T47D (cell line): ENCODE measurements around the gene SH3PXD2B.
"Not testable (repeated sequence)": the region's sequence is repeated elsewhere in the genome, so short reads cannot be mapped to it uniquely, and the experiment has no call there.

Experiments
- DNase-seq, 2 experiments: peaks; one replicate each; pipeline versions ENCODE4 v3.0.0 to v3.0.0-alpha.2; 2011 to 2012; ENCODE audit warnings: low read depth in 1 of 2, low spot score in 1 of 2
- JUND ChIP-seq: IDR thresholded peaks from 2 replicates; pipeline ENCODE4 v1.6.1; 2012; ENCODE audit warnings: low read depth
- in situ Hi-C: cut with HindIII; loops from 2 replicates; pipeline ENCODE4 v1.10.0; 2016; ENCODE audit warnings: low sequenced_read_pairs, low pct_unique_long_range_greater_than_20kb

Gene SH3PXD2B

DNA sequence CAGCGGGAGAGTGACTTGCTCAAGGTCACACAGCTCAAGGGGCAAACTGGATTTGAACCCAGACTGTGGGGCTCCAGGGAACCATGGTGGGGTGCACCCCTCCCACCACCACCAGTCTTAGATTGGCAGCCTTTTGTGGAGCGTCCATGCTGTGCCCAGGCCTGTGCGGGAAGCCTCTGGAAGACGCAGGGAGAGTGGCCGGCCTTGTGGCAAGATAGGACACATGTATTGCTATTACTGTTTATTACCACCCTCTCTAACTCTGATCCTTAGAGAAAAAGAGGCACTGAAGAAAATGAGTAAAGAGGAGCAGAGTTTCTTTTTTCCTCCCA is 25.4 kb upstream of the SH3PXD2B start:
- TF ChIP-seq JUND, result no peak
- DNase-seq, result no peak
- in situ Hi-C loops, result no loop called here

DNA sequence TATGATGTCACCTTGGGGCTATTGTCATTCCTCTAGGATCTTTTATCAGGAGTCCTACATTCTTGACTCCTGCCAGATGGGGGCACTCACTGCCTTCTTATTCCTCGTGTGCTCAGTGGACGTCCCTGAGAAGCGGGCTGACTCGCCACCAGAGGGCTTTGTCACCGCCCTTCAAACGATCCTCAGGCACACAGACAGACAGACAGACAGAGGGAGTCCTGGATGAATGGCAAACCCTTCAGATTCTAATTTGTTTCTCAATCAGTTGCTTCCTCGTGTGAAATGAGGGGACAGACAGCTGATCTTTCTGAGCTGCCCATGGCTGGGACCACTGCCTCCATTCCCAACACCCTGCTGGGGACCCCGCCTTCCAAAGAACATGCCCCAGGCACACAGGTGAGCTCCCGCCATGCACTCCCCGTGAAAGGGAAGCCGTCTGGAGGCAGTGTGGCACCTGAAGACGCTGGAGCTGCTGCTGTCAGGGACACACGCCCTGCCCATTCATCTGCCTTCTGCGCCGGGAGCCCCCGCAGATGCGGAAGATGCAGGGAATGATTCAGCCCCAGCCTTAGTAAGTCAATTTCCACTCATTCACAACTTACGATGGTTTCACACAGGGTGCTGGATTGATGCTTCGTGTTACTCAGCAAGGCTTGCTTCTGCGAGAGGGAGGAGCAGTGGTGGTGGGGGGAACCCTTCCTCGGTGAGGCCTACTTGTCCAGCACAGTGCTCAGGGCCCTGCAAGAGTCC is 24.9 kb upstream of the SH3PXD2B start:
- in situ Hi-C loops, result no loop called here
- no peak for TF ChIP-seq JUND
- peak; percentile 73 to 95 for DNase-seq

DNA sequence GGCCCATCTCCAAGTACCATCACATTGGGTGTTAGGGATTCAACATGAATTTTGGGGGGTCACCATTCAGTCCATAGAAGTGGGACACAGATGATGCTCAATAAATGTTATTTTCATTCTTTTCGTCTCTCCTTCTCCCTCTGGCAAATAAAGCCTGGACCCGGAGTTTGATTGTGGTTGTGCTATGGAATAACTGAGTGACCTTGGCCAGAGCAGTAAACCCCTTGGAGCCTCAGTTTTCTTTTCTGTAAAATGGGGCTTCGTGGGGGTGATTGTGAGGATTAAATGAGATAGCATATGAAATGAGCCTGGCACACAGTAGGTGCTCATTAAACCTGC is 24.3 kb upstream of the SH3PXD2B start:
- in situ Hi-C loops, DNase-seq: not testable (repeated sequence)

DNA sequence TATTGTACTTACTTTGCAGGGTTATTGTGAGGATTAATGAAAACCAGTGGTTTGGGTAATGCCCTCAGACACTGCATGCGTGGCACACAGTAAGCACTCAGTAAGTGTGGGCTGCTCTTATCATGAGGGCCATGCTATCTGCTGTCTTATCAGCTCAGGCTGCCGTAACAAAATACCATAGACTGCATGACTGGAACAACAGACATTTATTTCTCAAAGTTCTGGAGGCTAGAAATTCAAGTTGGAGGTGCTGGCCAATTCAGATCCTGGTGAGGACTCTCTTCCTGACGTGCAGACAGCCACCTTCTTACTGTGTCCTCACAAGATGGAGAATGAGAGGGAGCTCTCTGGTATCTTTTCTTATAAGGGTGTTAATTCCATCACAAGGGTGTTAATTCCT is 23.9 kb upstream of the SH3PXD2B start:
- in situ Hi-C loops, result no loop called here
- TF ChIP-seq JUND, result no peak
- no peak for DNase-seq

DNA sequence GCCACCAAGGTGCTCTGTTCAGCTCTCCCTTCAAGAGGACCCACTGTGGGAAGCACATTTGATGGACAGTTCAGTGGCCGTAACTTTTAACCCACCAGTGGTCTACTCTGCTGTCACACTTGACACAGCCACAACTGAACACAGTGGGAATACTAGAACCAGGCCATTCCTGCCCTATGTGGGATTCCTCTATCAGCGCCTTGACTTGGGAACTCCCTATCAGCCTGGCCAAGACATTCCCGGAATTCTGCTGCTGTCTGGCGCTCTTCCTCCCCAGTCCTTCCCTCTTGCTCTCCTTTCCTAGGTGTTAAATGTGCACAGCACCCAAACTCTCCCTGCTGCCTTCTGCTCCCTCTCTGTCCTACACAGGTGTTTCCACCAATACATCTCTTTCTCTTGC is 23.1 kb upstream of the SH3PXD2B start:
- in situ Hi-C loops, result no loop called here
- no peak for DNase-seq
- TF ChIP-seq JUND, result no peak

DNA sequence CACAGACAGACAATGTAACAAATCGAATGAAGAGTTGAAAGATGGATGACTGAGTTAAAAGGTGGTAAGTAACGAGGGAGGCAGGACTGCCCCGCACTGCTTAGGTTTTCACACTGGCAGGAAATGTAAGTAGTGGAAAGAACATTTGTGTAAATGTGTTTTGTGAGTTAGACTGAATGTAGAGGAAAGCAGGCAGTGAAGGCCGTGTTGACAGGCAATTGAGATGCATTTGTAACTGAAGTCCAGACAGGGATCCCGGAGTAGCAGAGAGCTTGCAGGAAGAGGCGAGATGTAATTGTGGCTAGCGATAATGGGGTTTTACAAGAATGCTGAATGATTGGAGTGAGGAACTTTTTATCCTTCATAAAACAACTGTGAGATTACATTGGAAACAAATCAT is 20.0 kb upstream of the SH3PXD2B start:
- DNase-seq, result no peak
- in situ Hi-C loops, result no loop called here

DNA sequence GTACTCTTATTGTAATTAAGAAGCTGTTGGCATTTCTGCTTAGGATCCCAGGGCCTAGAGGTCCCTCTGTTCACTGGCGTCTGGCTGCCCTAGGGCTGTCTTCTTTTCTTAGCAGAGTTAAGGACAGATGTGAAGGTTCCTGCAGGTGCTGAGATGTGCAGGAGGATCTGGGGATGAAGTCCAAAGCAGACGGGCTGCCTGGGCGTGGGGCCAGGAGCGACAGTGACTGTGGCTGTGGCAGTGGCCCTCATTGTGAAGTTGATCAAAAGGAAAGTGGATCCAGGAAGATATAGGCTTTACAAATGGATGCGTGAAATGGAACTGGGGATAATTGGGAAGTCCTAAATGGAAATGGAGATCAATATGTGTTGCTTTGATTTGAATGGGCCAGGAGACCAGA is 19.1 kb upstream of the SH3PXD2B start:
- no peak for TF ChIP-seq JUND
- no peak for DNase-seq
- in situ Hi-C loops, result no loop called here

More for the DNA sequence above, 20.0 kb upstream of the SH3PXD2B start:
- no peak for TF ChIP-seq JUND

DNA sequence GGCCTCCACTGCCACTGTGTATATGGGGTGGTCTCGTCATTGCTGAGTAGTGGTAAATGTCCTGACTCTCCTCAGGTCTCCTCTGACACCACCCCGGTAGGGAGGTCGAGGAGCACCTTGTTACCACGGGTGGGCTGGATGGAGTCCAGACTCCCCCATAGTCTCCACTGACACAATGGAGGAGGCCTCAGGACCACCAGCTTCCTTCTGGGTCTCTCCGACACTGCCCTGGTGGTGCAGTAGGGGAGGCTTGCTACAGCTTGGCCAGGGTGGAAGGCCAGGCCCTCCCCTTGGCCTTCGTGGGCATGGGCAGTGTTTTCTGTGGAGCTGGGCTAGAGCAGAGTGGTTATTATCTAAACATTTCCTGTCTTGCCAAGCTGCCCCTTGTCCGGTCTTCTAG is 15.4 kb upstream of the SH3PXD2B start:
- DNase-seq, result no peak
- in situ Hi-C loops, result no loop called here
- TF ChIP-seq JUND, result no peak

DNA sequence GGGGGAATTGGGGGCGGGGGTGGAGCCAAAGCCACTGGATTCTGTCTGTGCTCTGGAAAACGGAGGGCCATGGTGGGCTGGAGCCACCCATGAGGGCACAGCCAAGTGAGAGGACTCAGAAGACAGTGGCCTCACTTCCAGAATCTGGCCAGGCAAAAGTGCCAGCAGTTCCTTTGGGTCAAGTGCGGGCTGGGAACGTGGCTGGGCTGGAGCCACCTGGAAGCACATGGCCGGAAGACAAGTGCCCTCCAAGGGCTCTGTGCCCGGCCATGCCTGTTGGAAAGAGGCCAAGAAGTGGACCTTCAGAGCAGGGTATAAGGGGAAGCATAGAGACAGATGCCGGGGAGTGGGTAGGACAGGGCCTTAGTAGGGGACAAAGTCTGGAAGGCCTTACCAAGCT is 11.7 kb upstream of the SH3PXD2B start:
- in situ Hi-C loops, result no loop called here
- no peak for DNase-seq
- TF ChIP-seq JUND, result no peak

DNA sequence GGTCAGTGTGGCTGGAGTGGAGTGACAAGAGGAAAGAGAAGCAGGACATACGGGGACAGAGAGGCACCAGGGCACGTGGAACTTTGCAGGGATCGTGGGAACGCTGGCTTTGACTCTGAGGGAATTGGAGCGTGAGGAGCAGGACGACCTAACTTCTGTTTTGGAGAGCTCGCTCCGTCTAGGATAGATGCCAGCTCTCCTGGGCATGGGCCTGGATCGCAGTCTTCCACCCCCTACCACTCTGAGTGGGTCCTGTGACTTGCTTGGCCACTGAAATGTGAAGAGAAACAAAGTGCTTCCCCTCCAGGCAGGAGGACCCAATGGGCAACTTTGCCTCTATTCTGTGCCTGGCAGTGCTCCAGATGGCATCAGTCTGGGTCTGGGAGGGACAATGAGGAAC is 8.7 kb upstream of the SH3PXD2B start:
- DNase-seq, result no peak
- no peak for TF ChIP-seq JUND
- in situ Hi-C loops, result no loop called here

DNA sequence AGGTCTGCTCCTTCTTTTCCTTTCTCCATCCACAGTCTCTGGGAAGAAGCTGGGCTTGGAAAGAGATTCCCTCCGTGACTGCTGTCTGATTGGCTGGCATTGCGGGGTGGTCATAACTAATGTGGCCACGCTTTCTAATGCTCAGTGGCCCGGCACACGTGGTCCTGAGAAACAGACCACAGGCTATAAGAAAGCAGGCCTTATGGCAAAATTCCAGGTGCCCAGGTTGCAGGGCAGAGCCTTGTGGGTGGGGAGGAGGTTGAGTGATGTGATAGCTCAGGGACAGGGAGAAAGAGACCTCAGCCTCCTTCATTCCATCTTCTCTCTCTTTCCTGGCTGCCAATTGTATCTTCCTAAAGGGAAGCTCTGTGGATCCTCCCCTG is 5.4 kb upstream of the SH3PXD2B start:
- in situ Hi-C loops, result no loop called here
- DNase-seq, result no peak
- no peak for TF ChIP-seq JUND

DNA sequence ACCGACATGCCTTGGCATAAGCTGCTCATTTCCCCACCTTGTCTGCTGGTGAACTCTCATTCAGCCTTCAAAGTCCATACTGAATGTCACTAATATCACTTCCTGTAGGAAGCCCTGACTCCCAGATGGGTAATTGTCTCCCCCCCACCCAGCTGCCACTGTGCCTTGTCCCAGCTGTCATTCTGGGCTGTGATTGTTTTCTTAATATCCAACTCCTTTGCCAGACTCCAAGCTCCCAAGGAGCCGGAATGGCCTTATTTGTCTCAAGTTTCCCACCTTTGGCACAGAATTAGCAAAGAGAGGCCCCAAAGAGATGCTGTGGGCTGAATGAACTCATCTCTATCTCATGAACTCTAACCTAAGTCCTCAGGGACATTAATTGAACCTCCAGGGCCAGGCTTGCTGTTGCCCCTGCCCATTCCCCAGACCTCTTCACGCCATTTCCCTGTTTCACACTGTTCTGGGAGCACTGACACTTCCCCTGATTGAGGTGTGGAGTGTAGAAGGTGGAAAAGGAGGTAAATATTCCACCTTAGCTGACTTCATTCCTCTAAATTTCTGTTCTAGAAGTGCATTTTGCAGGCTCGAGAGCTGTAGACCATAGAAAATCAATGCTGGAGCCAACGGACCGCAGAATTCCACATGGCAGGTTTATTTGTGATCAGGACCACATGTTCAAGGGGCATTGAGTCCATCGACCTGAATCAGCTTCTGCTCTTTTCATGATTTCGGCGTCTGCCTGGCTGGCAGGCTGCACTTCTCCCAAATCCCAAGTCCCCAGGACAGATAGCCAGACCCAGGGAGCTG is 4.9 kb upstream of the SH3PXD2B start:
- no peak for TF ChIP-seq JUND
- no peak for DNase-seq
- in situ Hi-C loops, result no loop called here

DNA sequence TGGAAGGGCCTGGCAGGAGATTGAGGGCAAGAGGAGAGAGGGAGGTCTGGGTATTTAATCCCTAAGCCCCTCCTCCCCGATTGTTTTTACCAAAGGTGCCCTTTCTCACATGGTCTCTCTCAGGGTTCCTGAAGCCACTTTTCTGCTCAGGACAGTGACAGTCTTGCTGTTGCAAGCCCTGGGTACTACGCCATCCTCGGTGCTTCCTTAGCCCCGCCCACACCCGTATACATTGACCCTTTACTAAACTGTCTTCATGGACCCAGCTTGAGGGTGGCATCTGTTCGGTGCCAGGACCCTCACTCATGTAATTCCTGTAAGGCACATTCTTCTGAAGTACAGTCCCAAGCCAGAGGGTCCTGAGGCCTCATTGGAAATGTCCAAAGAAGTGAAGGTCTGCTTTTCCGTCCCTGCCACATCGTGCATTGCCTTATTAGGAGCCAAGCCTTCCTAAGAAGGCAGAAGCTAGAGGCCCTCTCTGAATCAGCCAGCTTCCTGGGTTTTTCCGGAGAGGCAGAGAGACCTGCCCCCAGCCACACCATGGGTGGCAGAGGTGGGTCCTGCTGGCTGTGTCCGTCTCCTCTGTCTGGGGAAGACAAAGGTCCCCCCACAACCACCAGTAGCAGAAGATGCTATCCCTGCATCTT is 1.9 kb upstream of the SH3PXD2B start:
- no peak for DNase-seq
- in situ Hi-C loops, result no loop called here
- no peak for TF ChIP-seq JUND
